Measurements from ENCODE around the gene TFB1M. TPM values are rescaled to one million over a fixed set of nuclear protein-coding genes. Genes with fewer than 3 reads are reported as not detected.

Gene TFB1M
- total RNA-seq, 1 donor from 2014 or later, result 21.4 TPM

GRCh38 chr6:155213611-155214372 is 100.5 kb downstream of the TFB1M start:
- intact Hi-C loops (cut with micrococcal nuclease), result no loop called here

- intact Hi-C loops (cut with micrococcal nuclease), result no loop called here
These were observed 101.5 kb downstream of the TFB1M start for GRCh38 chr6:155212616-155213380.

GRCh38 chr6:155212106-155212505 is 102.2 kb downstream of the TFB1M start:
- intact Hi-C loops (cut with micrococcal nuclease), result no loop called here

- intact Hi-C loops (cut with micrococcal nuclease), result no loop called here
These were observed 107.1 kb downstream of the TFB1M start for GRCh38 chr6:155207223-155207622.

Other genes starting within 250 kb of the TFB1M start
- not detected in 2 replicates for gene CLDN20, start 50.5 kb downstream of the TFB1M start, total RNA-seq
- gene NOX3, start 141.4 kb upstream of the TFB1M start, total RNA-seq, result not detected in 2 replicates

Data from T-helper 1 cell treated with Interleukin-12 subunit alpha and Interleukin-12 subunit beta and Interleukin-4 antibody, amounts not matched to agents 30 ng/mL and 1 ng/mL, for 36 hours (primary cell).